ENCODE data around the gene DMD. TPM values are rescaled to one million over a fixed set of nuclear protein-coding genes. Genes with fewer than 3 reads are reported as not detected.
"Not testable (repeated sequence)": the region's sequence is repeated elsewhere in the genome, so short reads cannot be mapped to it uniquely, and the experiment has no call there.

The DMD gene
- 10 to 100 TPM; 15.1 to 19.3 (median 17.7) TPM for polyA plus RNA-seq (ENCODE audit: insufficient read length in 4 of 4)

- peak in 3 of 4 donors; percentile 10 to 31 (median 20) for DNase-seq (ENCODE audit: low read depth in 4 of 4, low spot score in 3 of 4)
These were observed at the start of gene DMD for GRCh38 chrX:33211356-33212260. Gene DMD, minus strand, starts transcription at chrX:33211549. Its CDS starts 237 bp downstream, at chrX:33211312.

GRCh38 chrX:33252306-33252825, 41.0 kb upstream of the DMD start:
- DNase-seq (ENCODE audit: low read depth in 4 of 4, low spot score in 3 of 4) = no peak

- DNase-seq (ENCODE audit: low read depth in 4 of 4, low spot score in 3 of 4) = no peak
These were observed 7.5 kb upstream of the DMD start for GRCh38 chrX:33218819-33219218.

- DNase-seq (ENCODE audit: low read depth in 4 of 4, low spot score in 3 of 4) = no peak
These were observed 1.2 kb downstream of the DMD start for GRCh38 chrX:33210156-33210555.

GRCh38 chrX:33207056-33207455, 4.3 kb downstream of the DMD start:
- no peak for DNase-seq (ENCODE audit: low read depth in 4 of 4, low spot score in 3 of 4)

- no peak for DNase-seq (ENCODE audit: low read depth in 4 of 4, low spot score in 3 of 4)
These were observed 6.0 kb downstream of the DMD start for GRCh38 chrX:33205321-33205720.

GRCh38 chrX:33204889-33205288, 6.5 kb downstream of the DMD start:
- no peak for DNase-seq (ENCODE audit: low read depth in 4 of 4, low spot score in 3 of 4)

- DNase-seq (ENCODE audit: low read depth in 4 of 4, low spot score in 3 of 4) = no peak
These were observed 12.6 kb downstream of the DMD start for GRCh38 chrX:33198561-33199279.

GRCh38 chrX:33195698-33196097, 15.7 kb downstream of the DMD start:
- no peak for DNase-seq (ENCODE audit: low read depth in 4 of 4, low spot score in 3 of 4)

GRCh38 chrX:33194876-33195433, 16.4 kb downstream of the DMD start:
- no peak for DNase-seq (ENCODE audit: low read depth in 4 of 4, low spot score in 3 of 4)

GRCh38 chrX:33194289-33194688, 17.1 kb downstream of the DMD start:
- no peak for DNase-seq (ENCODE audit: low read depth in 4 of 4, low spot score in 3 of 4)

GRCh38 chrX:33190016-33190415, 21.3 kb downstream of the DMD start:
- no peak for DNase-seq (ENCODE audit: low read depth in 4 of 4, low spot score in 3 of 4)

- no peak for DNase-seq (ENCODE audit: low read depth in 4 of 4, low spot score in 3 of 4)
These were observed 22.5 kb downstream of the DMD start for GRCh38 chrX:33188881-33189280.

GRCh38 chrX:33188286-33188685, 23.1 kb downstream of the DMD start:
- DNase-seq (ENCODE audit: low read depth in 4 of 4, low spot score in 3 of 4) = no peak

- not testable (repeated sequence) for DNase-seq (ENCODE audit: low read depth in 4 of 4, low spot score in 3 of 4)
These were observed 26.5 kb downstream of the DMD start for GRCh38 chrX:33184803-33185202.

- peak in 3 of 4 donors; percentile 3 to 8 (median 7) for DNase-seq (ENCODE audit: low read depth in 4 of 4, low spot score in 3 of 4)
These were observed 28.0 kb downstream of the DMD start for GRCh38 chrX:33183361-33183760.

- no peak for DNase-seq (ENCODE audit: low read depth in 4 of 4, low spot score in 3 of 4)
These were observed 32.7 kb downstream of the DMD start for GRCh38 chrX:33178690-33179089.

- DNase-seq (ENCODE audit: low read depth in 4 of 4, low spot score in 3 of 4) = no peak
These were observed 33.1 kb downstream of the DMD start for GRCh38 chrX:33178218-33178617.

- DNase-seq (ENCODE audit: low read depth in 4 of 4, low spot score in 3 of 4) = no peak
These were observed 36.1 kb downstream of the DMD start for GRCh38 chrX:33175201-33175600.

- no peak for DNase-seq (ENCODE audit: low read depth in 4 of 4, low spot score in 3 of 4)
These were observed 40.3 kb downstream of the DMD start for GRCh38 chrX:33171041-33171440.

GRCh38 chrX:33161829-33162228, 49.5 kb downstream of the DMD start:
- no peak for DNase-seq (ENCODE audit: low read depth in 4 of 4, low spot score in 3 of 4)

Measured in right renal pelvis (tissue), 4 donors.